K562 (cell line): Measurements from ENCODE around the gene CHRNE. TPM values are rescaled to one million over a fixed set of nuclear protein-coding genes. Genes with fewer than 3 reads are reported as not detected.

Experiments used
- CBX5 ChIP-seq: IDR thresholded peaks from 2 replicates; pipeline ENCODE4 v1.6.1; 2014; ENCODE audit warnings: low read depth, borderline replicate concordance
- CXXC5 ChIP-seq: fragments of 250-450 bp; sonication (Bioruptor Pico); IDR thresholded peaks from 2 replicates; pipeline ENCODE4 v1.8.0; 2022; ENCODE audit warnings: inconsistent platforms, mild to moderate bottlenecking, moderate library complexity
- GTF2E2 ChIP-seq: fragments of 200-800 bp; sonication (Bioruptor generic); IDR thresholded peaks from 2 replicates; pipeline ENCODE4 v1.6.1; 2016; ENCODE audit warnings: missing genetic modification characterization, missing compliant biosample characterization
- HMBOX1 ChIP-seq: sonication (generic); IDR thresholded peaks from 2 replicates; pipeline ENCODE4 v1.6.1; 2016
- ILK ChIP-seq: fragments of 450-650 bp; IDR thresholded peaks from 2 replicates; pipeline ENCODE4 v1.6.1; 2016; ENCODE audit warnings: missing genetic modification characterization, low read depth, mild to moderate bottlenecking, missing compliant biosample characterization, moderate library complexity, borderline replicate concordance
- MYBL2 ChIP-seq, 2 experiments: fragments of 450-650 bp in 1 of 2; sonication (generic) in 1 of 2; formaldehyde crosslinking in 1 of 2; IDR thresholded peaks; 2 replicates each; pipeline versions ENCODE4 v1.6.1 to v1.8.1; 2017 to 2022; ENCODE audit warnings: borderline replicate concordance in 1 of 2, inconsistent platforms in 1 of 2, low read depth in 1 of 2, mild to moderate bottlenecking in 1 of 2, missing genetic modification reagents in 1 of 2, moderate library complexity in 1 of 2
- POLR2B ChIP-seq: fragments of 450-650 bp; IDR thresholded peaks from 2 replicates; pipeline ENCODE4 v1.6.1; 2018; ENCODE audit warnings: low read depth; ENCODE audit not compliant: partially characterized antibody
- RBM17 ChIP-seq: fragments of 200-400 bp; formaldehyde crosslinking; IDR thresholded peaks from 2 replicates; pipeline ENCODE4 v1.6.1; 2017; ENCODE audit warnings: low read depth, mild to moderate bottlenecking, low read length, borderline replicate concordance
- SIX5 ChIP-seq, 2 experiments: IDR thresholded peaks; 2 replicates each; pipeline ENCODE4 v1.6.1; 2011; ENCODE audit warnings: low read length in 2 of 2, borderline replicate concordance in 1 of 2, low read depth in 1 of 2, mild to moderate bottlenecking in 1 of 2, moderate library complexity in 1 of 2; ENCODE audit not compliant: insufficient read depth in 1 of 2
- ZNF133 ChIP-seq: fragments of 250-450 bp; sonication (Bioruptor Pico); IDR thresholded peaks from 2 replicates; pipeline ENCODE4 v1.4.0; 2020; ENCODE audit warnings: mild to moderate bottlenecking
- ZNF140 ChIP-seq: fragments of 250-450 bp; sonication (Bioruptor Pico); IDR thresholded peaks from 2 replicates; pipeline ENCODE4 v1.8.0; 2021; ENCODE audit warnings: moderate library complexity, mild to moderate bottlenecking, inconsistent platforms
- ZNF143 ChIP-seq: sonication (generic); formaldehyde crosslinking; IDR thresholded peaks from 2 replicates; pipeline ENCODE4 v1.9.0; 2022; ENCODE audit warnings: mild to moderate bottlenecking, missing genetic modification reagents
- ZNF146 ChIP-seq: IDR thresholded peaks from one replicate; pipeline ENCODE4 v1.6.1; 2018; ENCODE audit warnings: missing compliant biosample characterization; ENCODE audit not compliant: unreplicated experiment
- ZNF766 ChIP-seq: fragments of 200-800 bp; sonication (Bioruptor generic); conservative IDR thresholded peaks from 2 replicates; pipeline ENCODE4 v1.6.1; 2016; ENCODE audit warnings: missing genetic modification characterization, missing compliant biosample characterization
- polyA plus RNA-seq, 8 experiments: library from polyadenylated mRNA; depleted of rRNA in 4 of 8; stranded (reverse) in 5 of 8; unstranded in 3 of 8; fragments of >200 nt; fragmentation: Nextera tagmentation in 2 of 8; fragmentation: Illumina TruSeq in 1 of 8; extraction: Ambion mirVana in 2 of 8; extraction: Trizol in 1 of 8; gene quantifications; 2 replicates each; pipeline versions ENCODE4 v1.2.1 to v1.2.3, GENCODE V29; 2011 to 2014; ENCODE audit warnings: inconsistent platforms in 1 of 8, missing spikeins in 1 of 8
- total RNA-seq, 7 experiments: library from RNA; depleted of rRNA in 6 of 7; stranded (reverse); fragments of >200 nt in 6 of 7; fragmentation: Illumina TruSeq in 2 of 7; extraction: Trizol in 2 of 7; gene quantifications; 2 replicates each; pipeline versions ENCODE4 v1.2.1 to v1.2.3, GENCODE V29; 2011 to 2021; ENCODE audit warnings: low replicate concordance in 1 of 7
- TF ChIP-seq, protein P1 (sequence below), 2 experiments: fragments of 450-650 bp; IDR thresholded peaks; 2 replicates each; pipeline ENCODE4 v1.6.1; 2016; ENCODE audit warnings: mild to moderate bottlenecking in 2 of 2, borderline replicate concordance in 1 of 2, low read depth in 1 of 2, moderate library complexity in 1 of 2
- TF ChIP-seq, protein P2 (sequence below): fragments of 200-800 bp; sonication (Bioruptor generic); IDR thresholded peaks from 2 replicates; pipeline ENCODE4 v1.6.1; 2017; ENCODE audit warnings: missing genetic modification characterization, missing compliant biosample characterization

CHRNE gene
- total and polyA plus RNA-seq, 9 of the 15 experiments (the other 6 are each of a cell fraction or from before 2014, with no cell fraction given), result not detected

GRCh38 chr17:4939796-4940554, 37.1 kb upstream of the CHRNE start, which contains the start of the genes RNF167 and SLC25A11 (continued):
- TF ChIP-seq RBM17 (no peak), POLR2B (peak; percentile 18), HMBOX1 (peak; percentile 57; the same call in 1 of the 2 replicates), ZNF766 (CRISPR knock-in tag) (peak; percentile 93), MYBL2 (IDR thresholded peaks at IDR 0.05; ENCODE audit: low read depth) (no peak), MYBL2 (CRISPR knock-in tag; IDR thresholded peaks at IDR 0.05; ENCODE audit: borderline replicate concordance) (no peak), CBX5 (no peak), SIX5 (IDR thresholded peaks at IDR 0.05; ENCODE audit: borderline replicate concordance in 1 of 2, insufficient read depth in 1 of 2, low read depth in 1 of 2, low read length in 2 of 2) (no peak), ILK (tag) (no peak), CXXC5 (CRISPR knock-in tag) (peak; percentile 75), ZNF146 (CRISPR knock-in tag) (no peak), ZNF140 (CRISPR knock-in tag) (no peak), ZNF143 (peak; percentile 65; the same call in 1 of the 2 replicates), ZNF133 (CRISPR knock-in tag) (no peak), GTF2E2 (tag) (peak; percentile 46; the same call in 1 of the 2 replicates)
- TF ChIP-seq, protein P1, sequence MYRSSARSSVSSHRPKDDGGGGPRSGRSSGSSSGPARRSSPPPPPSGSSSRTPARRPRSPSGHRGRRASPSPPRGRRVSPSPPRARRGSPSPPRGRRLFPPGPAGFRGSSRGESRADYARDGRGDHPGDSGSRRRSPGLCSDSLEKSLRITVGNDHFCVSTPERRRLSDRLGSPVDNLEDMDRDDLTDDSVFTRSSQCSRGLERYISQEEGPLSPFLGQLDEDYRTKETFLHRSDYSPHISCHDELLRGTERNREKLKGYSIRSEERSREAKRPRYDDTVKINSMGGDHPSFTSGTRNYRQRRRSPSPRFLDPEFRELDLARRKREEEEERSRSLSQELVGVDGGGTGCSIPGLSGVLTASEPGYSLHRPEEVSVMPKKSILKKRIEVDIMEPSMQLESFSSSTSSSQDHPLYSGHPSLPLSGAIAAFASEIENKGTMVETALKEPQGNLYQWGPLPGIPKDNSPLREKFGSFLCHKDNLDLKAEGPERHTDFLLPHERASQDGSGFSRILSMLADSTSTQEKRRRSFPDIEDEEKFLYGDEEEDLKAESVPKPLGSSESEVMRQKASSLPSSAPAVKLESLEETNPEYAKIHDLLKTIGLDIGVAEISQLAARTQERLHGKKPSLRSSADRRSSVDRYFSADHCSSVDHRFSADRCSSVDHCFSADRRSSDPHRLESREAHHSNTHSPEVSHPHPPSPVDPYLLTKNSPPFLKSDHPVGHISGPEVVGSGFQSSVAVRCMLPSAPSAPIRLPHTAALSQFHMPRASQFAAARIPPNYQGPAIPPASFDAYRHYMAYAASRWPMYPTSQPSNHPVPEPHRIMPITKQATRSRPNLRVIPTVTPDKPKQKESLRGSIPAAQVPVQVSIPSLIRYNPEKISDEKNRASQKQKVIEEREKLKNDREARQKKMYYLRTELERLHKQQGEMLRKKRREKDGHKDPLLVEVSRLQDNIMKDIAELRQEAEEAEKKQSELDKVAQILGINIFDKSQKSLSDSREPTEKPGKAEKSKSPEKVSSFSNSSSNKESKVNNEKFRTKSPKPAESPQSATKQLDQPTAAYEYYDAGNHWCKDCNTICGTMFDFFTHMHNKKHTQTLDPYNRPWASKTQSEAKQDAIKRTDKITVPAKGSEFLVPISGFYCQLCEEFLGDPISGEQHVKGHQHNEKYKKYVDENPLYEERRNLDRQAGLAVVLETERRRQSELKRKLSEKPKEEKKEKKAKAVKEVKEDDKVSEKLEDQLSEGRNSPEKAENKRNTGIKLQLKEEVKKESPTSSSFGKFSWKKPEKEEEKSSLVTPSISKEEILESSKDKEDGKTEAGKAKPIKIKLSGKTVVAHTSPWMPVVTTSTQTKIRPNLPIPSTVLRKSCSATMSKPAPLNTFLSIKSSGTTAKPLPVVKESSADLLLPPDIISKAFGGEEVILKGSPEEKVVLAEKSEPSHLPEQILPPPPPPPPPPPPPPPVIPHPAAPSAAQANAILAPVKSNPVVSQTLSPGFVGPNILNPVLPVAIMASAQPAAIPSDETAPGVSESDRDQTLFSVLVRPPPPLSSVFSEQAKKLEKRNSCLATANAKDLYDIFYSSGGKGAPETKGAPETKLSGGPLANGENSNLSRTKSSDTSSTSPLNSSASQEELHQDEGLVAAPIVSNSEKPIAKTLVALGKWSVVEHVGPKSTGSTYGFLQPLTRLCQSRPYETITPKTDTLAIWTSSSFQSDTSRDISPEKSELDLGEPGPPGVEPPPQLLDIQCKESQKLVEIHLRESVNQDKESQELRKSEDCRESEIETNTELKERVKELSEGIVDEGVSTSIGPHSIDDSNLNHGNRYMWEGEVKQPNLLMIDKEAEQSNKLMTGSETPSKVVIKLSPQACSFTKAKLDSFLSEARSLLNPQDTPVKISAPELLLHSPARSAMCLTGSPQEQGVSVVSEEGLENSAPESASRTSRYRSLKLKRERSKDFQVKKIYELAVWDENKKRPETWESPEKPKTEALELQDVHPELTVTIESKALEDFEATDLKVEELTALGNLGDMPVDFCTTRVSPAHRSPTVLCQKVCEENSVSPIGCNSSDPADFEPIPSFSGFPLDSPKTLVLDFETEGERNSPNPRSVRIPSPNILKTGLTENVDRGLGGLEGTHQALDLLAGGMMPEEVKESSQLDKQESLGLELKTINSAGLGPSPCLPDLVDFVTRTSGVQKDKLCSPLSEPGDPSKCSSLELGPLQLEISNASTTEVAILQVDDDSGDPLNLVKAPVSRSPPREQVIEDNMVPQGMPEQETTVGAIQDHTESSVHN (IDR thresholded peaks at IDR 0.05; ENCODE audit: borderline replicate concordance in 1 of 2, low read depth in 1 of 2), result no peak
- TF ChIP-seq, protein P2, sequence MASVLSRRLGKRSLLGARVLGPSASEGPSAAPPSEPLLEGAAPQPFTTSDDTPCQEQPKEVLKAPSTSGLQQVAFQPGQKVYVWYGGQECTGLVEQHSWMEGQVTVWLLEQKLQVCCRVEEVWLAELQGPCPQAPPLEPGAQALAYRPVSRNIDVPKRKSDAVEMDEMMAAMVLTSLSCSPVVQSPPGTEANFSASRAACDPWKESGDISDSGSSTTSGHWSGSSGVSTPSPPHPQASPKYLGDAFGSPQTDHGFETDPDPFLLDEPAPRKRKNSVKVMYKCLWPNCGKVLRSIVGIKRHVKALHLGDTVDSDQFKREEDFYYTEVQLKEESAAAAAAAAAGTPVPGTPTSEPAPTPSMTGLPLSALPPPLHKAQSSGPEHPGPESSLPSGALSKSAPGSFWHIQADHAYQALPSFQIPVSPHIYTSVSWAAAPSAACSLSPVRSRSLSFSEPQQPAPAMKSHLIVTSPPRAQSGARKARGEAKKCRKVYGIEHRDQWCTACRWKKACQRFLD (CRISPR knock-in tag), result peak; percentile 96
